HepG2 (cell line): Measurements from ENCODE around the gene PTH2. TPM values are rescaled to one million over a fixed set of nuclear protein-coding genes. Genes with fewer than 3 reads are reported as not detected.

Experiments
- CENPT ChIP-seq: sonication (generic); formaldehyde crosslinking; IDR thresholded peaks from 2 replicates; pipeline ENCODE4 v1.8.0; 2022; ENCODE audit warnings: low read depth, mild to moderate bottlenecking, moderate library complexity, missing genetic modification reagents
- GATAD2A ChIP-seq: IDR thresholded peaks from 2 replicates; pipeline ENCODE4 v1.6.1; 2016
- HDAC6 ChIP-seq: fragments of 200-600 bp; sonication (generic); IDR thresholded peaks from 2 replicates; pipeline ENCODE4 v1.7.0; 2017; ENCODE audit warnings: mild to moderate bottlenecking, antibody characterized with exemption, low read length, low read depth
- HMG20B ChIP-seq: conservative IDR thresholded peaks from 2 replicates; pipeline ENCODE4 v1.6.1; 2016; ENCODE audit warnings: missing genetic modification reagents, missing compliant biosample characterization
- KDM1A ChIP-seq: IDR thresholded peaks from 2 replicates; pipeline ENCODE4 v1.6.1; 2016; ENCODE audit warnings: missing compliant biosample characterization
- KDM2A ChIP-seq: sonication (generic); formaldehyde crosslinking; IDR thresholded peaks from 2 replicates; pipeline ENCODE4 v1.4.0; 2020; ENCODE audit warnings: low read depth, missing genetic modification reagents, borderline replicate concordance
- NCOA2 ChIP-seq: sonication (generic); formaldehyde crosslinking; IDR thresholded peaks from 2 replicates; pipeline ENCODE4 v1.8.0; 2022; ENCODE audit warnings: inconsistent platforms
- NPAS2 ChIP-seq: sonication (generic); formaldehyde crosslinking; IDR thresholded peaks from 2 replicates; pipeline ENCODE4 v1.8.0; 2022; ENCODE audit warnings: mild to moderate bottlenecking, missing genetic modification reagents, borderline replicate concordance
- NR2F1 ChIP-seq, 2 experiments: fragments of 450-650 bp in 1 of 2; formaldehyde crosslinking in 1 of 2; IDR thresholded peaks; 2 replicates each; pipeline versions ENCODE4 v1.5.0 to v1.6.1; 2016 to 2020; ENCODE audit warnings: mild to moderate bottlenecking in 1 of 2, missing compliant biosample characterization in 1 of 2, missing genetic modification reagents in 1 of 2, moderate library complexity in 1 of 2
- NR3C1 ChIP-seq: sonication (generic); formaldehyde crosslinking; IDR thresholded peaks from 2 replicates; pipeline ENCODE4 v1.4.0; 2020; ENCODE audit warnings: missing genetic modification reagents
- RFX1 ChIP-seq: fragments of 450-650 bp; IDR thresholded peaks from 2 replicates; pipeline ENCODE4 v1.6.1; 2017
- SMAD3 ChIP-seq: sonication (generic); formaldehyde crosslinking; IDR thresholded peaks from 2 replicates; pipeline ENCODE4 v1.4.0; 2020; ENCODE audit warnings: missing genetic modification reagents
- SNAPC2 ChIP-seq: sonication (generic); formaldehyde crosslinking; IDR thresholded peaks from 2 replicates; pipeline ENCODE4 v1.8.1; 2022; ENCODE audit warnings: mild to moderate bottlenecking, missing genetic modification reagents
- ZNF207 ChIP-seq: fragments of 450-650 bp; IDR thresholded peaks from 2 replicates; pipeline ENCODE4 v1.6.1; 2016; ENCODE audit warnings: antibody characterized with exemption, borderline replicate concordance
- ZNF296 ChIP-seq: sonication (generic); formaldehyde crosslinking; conservative IDR thresholded peaks from 2 replicates; pipeline ENCODE4 v1.5.0; 2020; ENCODE audit warnings: mild to moderate bottlenecking, missing genetic modification reagents
- ZNF3 ChIP-seq: IDR thresholded peaks from 2 replicates; pipeline ENCODE4 v1.7.0; 2017; ENCODE audit warnings: inconsistent platforms
- ZNF326 ChIP-seq: sonication (generic); formaldehyde crosslinking; IDR thresholded peaks from 2 replicates; pipeline ENCODE4 v1.4.0; 2020; ENCODE audit warnings: missing genetic modification reagents, borderline replicate concordance
- ZSCAN20 ChIP-seq: sonication (generic); formaldehyde crosslinking; IDR thresholded peaks from 2 replicates; pipeline ENCODE4 v1.4.0; 2020; ENCODE audit warnings: missing genetic modification reagents, mild to moderate bottlenecking, borderline replicate concordance
- polyA plus RNA-seq, 8 experiments: library from polyadenylated mRNA; depleted of rRNA in 3 of 8; stranded (reverse) in 7 of 8; unstranded in 1 of 8; fragments of >200 nt; fragmentation: Illumina TruSeq in 4 of 8; extraction: Trizol in 4 of 8; gene quantifications; 2 replicates each; pipeline versions ENCODE4 v1.2.1 to v1.2.3, GENCODE V29; 2011 to 2016; ENCODE audit warnings: low read depth in 4 of 8, missing spikeins in 1 of 8, mixed read lengths in 1 of 8; ENCODE audit not compliant: insufficient read depth in 1 of 8
- total RNA-seq, 5 experiments: library from RNA; depleted of rRNA; stranded (reverse); fragments of >200 nt; fragmentation: Illumina TruSeq; extraction: Trizol; gene quantifications; 2 replicates each; pipeline ENCODE4 v1.2.3, GENCODE V29; 2016; ENCODE audit warnings: low read depth in 1 of 5
- TF ChIP-seq, protein P1 (sequence below): sonication (generic); formaldehyde crosslinking; IDR thresholded peaks from 2 replicates; pipeline ENCODE4 v1.4.0; 2020; ENCODE audit warnings: mild to moderate bottlenecking, missing genetic modification reagents
- TF ChIP-seq, protein P2 (sequence below): sonication (generic); formaldehyde crosslinking; IDR thresholded peaks from 2 replicates; pipeline ENCODE4 v1.5.1; 2020; ENCODE audit warnings: mild to moderate bottlenecking, missing genetic modification reagents
- TF ChIP-seq, protein P3 (sequence below): sonication (generic); formaldehyde crosslinking; IDR thresholded peaks from 2 replicates; pipeline ENCODE4 v1.5.1; 2020; ENCODE audit warnings: missing genetic modification reagents, mild to moderate bottlenecking, borderline replicate concordance
- TF ChIP-seq, protein P4 (sequence below): sonication (generic); formaldehyde crosslinking; IDR thresholded peaks from 2 replicates; pipeline ENCODE4 v1.4.0; 2020; ENCODE audit warnings: missing genetic modification reagents, mild to moderate bottlenecking, borderline replicate concordance
- TF ChIP-seq, protein P5 (sequence below): sonication (generic); formaldehyde crosslinking; IDR thresholded peaks from 2 replicates; pipeline ENCODE4 v1.8.1; 2023; ENCODE audit warnings: mild to moderate bottlenecking, moderate library complexity, missing genetic modification reagents
- TF ChIP-seq, protein P6 (sequence below): sonication (generic); formaldehyde crosslinking; IDR thresholded peaks from 2 replicates; pipeline ENCODE4 v1.4.0; 2020; ENCODE audit warnings: missing genetic modification reagents

The PTH2 gene
- total and polyA plus RNA-seq, 2 of the 13 experiments (the other 11 are each of a cell fraction or from before 2014, with no cell fraction given): not detected

DNA sequence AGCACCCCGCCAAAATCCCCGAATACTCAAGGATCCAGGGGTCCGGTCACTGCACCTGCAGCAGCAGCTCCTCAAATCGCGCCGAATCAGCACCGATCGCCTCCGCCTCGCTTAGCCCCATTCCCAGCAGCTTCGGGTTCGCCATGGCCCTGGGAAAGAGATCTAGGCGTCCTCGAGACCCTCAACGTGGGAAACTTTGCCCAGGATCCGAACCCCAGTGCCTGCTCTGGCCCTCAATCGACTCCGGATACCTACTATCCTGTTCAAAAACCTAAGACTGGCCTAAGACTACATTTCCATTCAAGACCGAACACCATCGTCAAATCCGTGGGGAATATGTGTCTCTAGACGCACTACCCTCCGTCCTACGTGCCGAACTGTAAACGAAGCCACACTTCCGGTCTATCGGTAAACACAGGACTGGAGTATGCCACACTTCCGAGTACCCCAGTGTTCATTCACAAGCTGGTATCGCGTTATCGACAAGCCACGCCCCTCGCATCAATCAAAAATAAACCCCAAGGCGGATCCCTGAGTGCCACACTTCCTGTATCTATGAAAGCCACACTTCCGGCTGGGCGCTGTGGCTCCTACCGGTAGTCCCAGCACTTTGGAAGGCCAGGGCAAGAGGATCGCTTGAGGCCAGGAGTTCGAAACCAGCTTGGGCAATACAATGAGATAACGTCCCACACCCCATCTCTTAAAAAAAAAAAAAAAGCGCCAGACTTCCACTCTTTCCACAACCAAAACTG, 28.4 kb upstream of the PTH2 start, which contains the start of gene PIH1D1 (continued):
- TF ChIP-seq CENPT: no peak
- TF ChIP-seq, protein P1, sequence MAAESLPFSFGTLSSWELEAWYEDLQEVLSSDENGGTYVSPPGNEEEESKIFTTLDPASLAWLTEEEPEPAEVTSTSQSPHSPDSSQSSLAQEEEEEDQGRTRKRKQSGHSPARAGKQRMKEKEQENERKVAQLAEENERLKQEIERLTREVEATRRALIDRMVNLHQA (CRISPR knock-in tag): no peak
- TF ChIP-seq, protein P2, sequence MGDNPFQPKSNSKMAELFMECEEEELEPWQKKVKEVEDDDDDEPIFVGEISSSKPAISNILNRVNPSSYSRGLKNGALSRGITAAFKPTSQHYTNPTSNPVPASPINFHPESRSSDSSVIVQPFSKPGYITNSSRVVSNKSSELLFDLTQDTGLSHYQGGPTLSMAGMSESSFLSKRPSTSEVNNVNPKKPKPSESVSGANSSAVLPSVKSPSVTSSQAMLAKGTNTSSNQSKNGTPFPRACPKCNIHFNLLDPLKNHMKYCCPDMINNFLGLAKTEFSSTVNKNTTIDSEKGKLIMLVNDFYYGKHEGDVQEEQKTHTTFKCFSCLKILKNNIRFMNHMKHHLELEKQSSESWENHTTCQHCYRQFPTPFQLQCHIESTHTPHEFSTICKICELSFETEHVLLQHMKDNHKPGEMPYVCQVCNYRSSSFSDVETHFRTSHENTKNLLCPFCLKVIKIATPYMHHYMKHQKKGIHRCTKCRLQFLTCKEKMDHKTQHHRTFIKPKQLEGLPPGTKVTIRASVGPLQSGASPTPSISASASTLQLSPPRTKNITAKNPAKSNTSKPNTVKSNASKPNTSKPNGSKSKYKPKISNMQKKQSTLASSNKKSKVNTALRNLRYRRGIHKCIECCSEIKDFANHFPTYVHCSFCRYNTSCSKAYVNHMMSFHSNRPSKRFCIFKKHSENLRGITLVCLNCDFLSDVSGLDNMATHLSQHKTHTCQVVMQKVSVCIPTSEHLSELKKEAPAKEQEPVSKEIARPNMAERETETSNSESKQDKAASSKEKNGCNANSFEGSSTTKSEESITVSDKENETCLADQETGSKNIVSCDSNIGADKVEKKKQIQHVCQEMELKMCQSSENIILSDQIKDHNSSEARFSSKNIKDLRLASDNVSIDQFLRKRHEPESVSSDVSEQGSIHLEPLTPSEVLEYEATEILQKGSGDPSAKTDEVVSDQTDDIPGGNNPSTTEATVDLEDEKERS (CRISPR knock-in tag): no peak
- peak; percentile 43; the same call in 1 of the 2 replicates for TF ChIP-seq SNAPC2
- no peak for TF ChIP-seq ZSCAN20 (CRISPR knock-in tag)
- TF ChIP-seq RFX1: no peak
- TF ChIP-seq HDAC6: no peak
- TF ChIP-seq, protein P3, sequence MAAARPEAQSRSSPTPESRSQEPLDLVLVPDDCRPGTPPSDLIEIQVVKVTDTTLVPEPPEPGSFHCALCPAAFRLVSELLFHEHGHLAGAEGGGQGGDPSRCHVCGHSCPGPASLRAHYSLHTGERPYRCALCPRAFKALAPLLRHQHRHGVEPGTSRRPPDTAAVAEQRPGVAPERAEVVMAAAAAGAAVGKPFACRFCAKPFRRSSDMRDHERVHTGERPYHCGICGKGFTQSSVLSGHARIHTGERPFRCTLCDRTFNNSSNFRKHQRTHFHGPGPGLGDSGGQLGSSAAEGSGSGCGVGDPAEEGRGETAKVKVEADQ (CRISPR knock-in tag): no peak
- peak; percentile 51; the same call in 1 of the 2 replicates for TF ChIP-seq KDM1A
- no peak for TF ChIP-seq NR2F1 (CRISPR knock-in tag; IDR thresholded peaks at IDR 0.05)
- TF ChIP-seq HMG20B (CRISPR knock-in tag): no peak; the same call in 1 of the 2 replicates
- TF ChIP-seq ZNF296: no peak
- no peak for TF ChIP-seq NPAS2 (CRISPR knock-in tag)
- TF ChIP-seq KDM2A (CRISPR knock-in tag): peak; percentile 74; the same call in 1 of the 2 replicates
- peak; percentile 40 for TF ChIP-seq NCOA2 (CRISPR knock-in tag)
- TF ChIP-seq, protein P4, sequence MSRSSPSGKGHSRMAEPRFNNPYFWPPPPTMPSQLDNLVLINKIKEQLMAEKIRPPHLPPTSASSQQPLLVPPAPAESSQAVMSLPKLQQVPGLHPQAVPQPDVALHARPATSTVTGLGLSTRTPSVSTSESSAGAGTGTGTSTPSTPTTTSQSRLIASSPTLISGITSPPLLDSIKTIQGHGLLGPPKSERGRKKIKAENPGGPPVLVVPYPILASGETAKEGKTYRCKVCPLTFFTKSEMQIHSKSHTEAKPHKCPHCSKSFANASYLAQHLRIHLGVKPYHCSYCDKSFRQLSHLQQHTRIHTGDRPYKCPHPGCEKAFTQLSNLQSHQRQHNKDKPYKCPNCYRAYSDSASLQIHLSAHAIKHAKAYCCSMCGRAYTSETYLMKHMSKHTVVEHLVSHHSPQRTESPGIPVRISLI (CRISPR knock-in tag): no peak
- no peak for TF ChIP-seq ZNF3 (CRISPR knock-in tag)
- peak; percentile 33; the same call in 1 of the 2 replicates for TF ChIP-seq SMAD3 (CRISPR knock-in tag)
- TF ChIP-seq GATAD2A (CRISPR knock-in tag): 0 out of 2 replicates have a peak, but pooled peaks have one; percentile 31
- TF ChIP-seq ZNF207: no peak
- no peak for TF ChIP-seq NR3C1 (CRISPR knock-in tag)
- TF ChIP-seq, protein P5, sequence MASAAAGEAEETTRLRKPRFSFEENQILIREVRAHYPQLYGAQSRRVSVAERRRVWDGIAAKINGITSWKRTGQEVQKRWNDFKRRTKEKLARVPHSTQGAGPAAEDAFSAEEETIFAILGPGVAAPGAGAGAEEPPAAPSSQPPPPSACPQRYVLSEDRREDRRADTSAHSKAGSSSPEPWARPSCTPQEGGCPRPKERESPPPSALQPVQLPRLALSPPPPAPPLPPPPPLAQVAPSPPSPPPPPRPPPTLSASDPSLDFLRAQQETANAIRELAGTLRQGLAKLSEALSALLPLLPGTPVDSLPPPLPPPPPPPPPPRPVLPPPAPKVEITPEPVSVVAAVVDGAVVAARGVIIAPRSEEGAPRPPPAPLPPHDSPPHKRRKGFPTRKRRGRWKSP: peak; percentile 43; the same call in 1 of the 2 replicates
- TF ChIP-seq, protein P6, sequence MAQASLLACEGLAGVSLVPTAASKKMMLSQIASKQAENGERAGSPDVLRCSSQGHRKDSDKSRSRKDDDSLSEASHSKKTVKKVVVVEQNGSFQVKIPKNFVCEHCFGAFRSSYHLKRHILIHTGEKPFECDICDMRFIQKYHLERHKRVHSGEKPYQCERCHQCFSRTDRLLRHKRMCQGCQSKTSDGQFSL (CRISPR knock-in tag): no peak
- no peak for TF ChIP-seq ZNF326 (CRISPR knock-in tag)
